SK-N-SH (cell line): ENCODE data around the gene POLR1A. TPM values are rescaled to one million over a fixed set of nuclear protein-coding genes. Genes with fewer than 3 reads are reported as not detected.

Source experiments
- CTCF ChIA-PET: fragments of 300-600, 350-600 bp; formaldehyde crosslinking; extraction: SDS; loops from one replicate; lab custom pipeline; 2021; lab: Yijun Ruan, JAX
- POLR2A ChIA-PET: fragments of 350-600 bp; sonication (Branson Sonifier 250); formaldehyde crosslinking; extraction: SDS; loops from one replicate; lab custom pipeline; 2020; ENCODE audit warnings: antibody characterized with exemption, inconsistent platforms; lab: Yijun Ruan, JAX
- DNase-seq: peaks from one replicate; pipeline ENCODE4 v3.0.0; 2012
- H2AFZ ChIP-seq: fragments of 200-600 bp; sonication (generic); 2 replicates; pipeline ENCODE4 v1.8.1; 2016; ENCODE audit warnings: antibody characterized with exemption, mild to moderate bottlenecking, low read depth
- H3F3A ChIP-seq: fragments of 200-600 bp; sonication (generic); replicated peaks from 2 replicates; pipeline ENCODE3; 2016; ENCODE audit warnings: antibody characterized with exemption, mild to moderate bottlenecking; ENCODE audit not compliant: insufficient read depth
- H3K27ac ChIP-seq, 2 experiments: fragments of 200-500 bp in 1 of 2; fragments of 200-600 bp in 1 of 2; sonication (Bioruptor generic) in 1 of 2; sonication (generic), shearing (Covaris generic) in 1 of 2; 2 replicates each; pipeline versions ENCODE4 v1.5.1 to v1.6.1; 2014 to 2016; ENCODE audit warnings: low read depth in 2 of 2, inconsistent platforms in 1 of 2, low read length in 1 of 2, mild to moderate bottlenecking in 1 of 2, mixed read lengths in 1 of 2
- H3K27me3 ChIP-seq: fragments of 200-600 bp; sonication (generic), shearing (Covaris generic); 2 replicates; pipeline ENCODE4 v1.6.1; 2016; ENCODE audit warnings: mixed run types; ENCODE audit not compliant: insufficient read depth
- H3K36me3 ChIP-seq, 2 experiments: fragments of 200-500 bp in 1 of 2; fragments of 200-600 bp in 1 of 2; sonication (Bioruptor generic) in 1 of 2; sonication (generic) in 1 of 2; replicated peaks in 1 of 2; 2 replicates each; pipeline versions ENCODE3 to v1.5.1; 2014 to 2016; ENCODE audit warnings: low read length in 1 of 2, mild to moderate bottlenecking in 1 of 2; ENCODE audit not compliant: insufficient read depth in 2 of 2, control insufficient read depth in 1 of 2
- H3K4me1 ChIP-seq, 2 experiments: fragments of 200-500 bp in 1 of 2; fragments of 200-600 bp in 1 of 2; sonication (Bioruptor generic) in 1 of 2; sonication (generic), shearing (Covaris generic) in 1 of 2; 2 replicates each; pipeline versions ENCODE4 v1.5.1 to v1.6.1; 2014 to 2016; ENCODE audit warnings: low read depth in 1 of 2, low read length in 1 of 2, mixed run types in 1 of 2; ENCODE audit not compliant: insufficient read depth in 2 of 2, control insufficient read depth in 1 of 2
- H3K4me2 ChIP-seq: fragments of 200-600 bp; sonication (generic), shearing (Covaris generic); 2 replicates; pipeline ENCODE4 v1.6.1; 2017; ENCODE audit warnings: mixed run types
- H3K4me3 ChIP-seq, 2 experiments: fragments of 200-500 bp in 1 of 2; fragments of 200-600 bp in 1 of 2; sonication (Bioruptor generic) in 1 of 2; sonication (generic), shearing (Covaris generic) in 1 of 2; 2 replicates each; pipeline versions ENCODE4 v1.5.1 to v1.8.1; 2014 to 2016; ENCODE audit warnings: low read depth in 2 of 2, inconsistent platforms in 1 of 2, low read length in 1 of 2, mild to moderate bottlenecking in 1 of 2, mixed read lengths in 1 of 2, moderate library complexity in 1 of 2
- H3K79me2 ChIP-seq: fragments of 200-600 bp; sonication (generic); 2 replicates; pipeline ENCODE4 v1.8.1; 2017; ENCODE audit warnings: mild to moderate bottlenecking; ENCODE audit not compliant: insufficient read depth
- H3K9ac ChIP-seq: fragments of 200-600 bp; sonication (generic); 2 replicates; pipeline ENCODE4 v1.6.1; 2017; ENCODE audit warnings: mixed run types
- H3K9me2 ChIP-seq: fragments of 200-600 bp; sonication (generic); 2 replicates; pipeline ENCODE4 v1.6.1; 2017; ENCODE audit warnings: mixed run types
- H3K9me3 ChIP-seq: fragments of 200-600 bp; sonication (generic); 2 replicates; pipeline ENCODE4 v1.6.1; 2017; ENCODE audit warnings: mixed run types, mild to moderate bottlenecking, moderate library complexity
- H4K20me1 ChIP-seq: fragments of 200-600 bp; sonication (generic); 2 replicates; pipeline ENCODE4 v1.6.1; 2017; ENCODE audit warnings: mild to moderate bottlenecking, mixed run types; ENCODE audit not compliant: insufficient read depth
- CHD2 ChIP-seq: fragments of 150-350 bp; IDR thresholded peaks from 2 replicates; pipeline ENCODE4 v1.6.1; 2018; ENCODE audit warnings: low read length; ENCODE audit not compliant: partially characterized antibody
- CTCF ChIP-seq: fragments of 200-600 bp; sonication (generic); IDR thresholded peaks from 2 replicates; pipeline ENCODE4 v1.6.1; 2017; ENCODE audit warnings: antibody characterized with exemption, mild to moderate bottlenecking, moderate library complexity
- ELF1 ChIP-seq: IDR thresholded peaks from 2 replicates; pipeline ENCODE4 v1.4.0; 2012
- EP300 ChIP-seq, 2 experiments: IDR thresholded peaks; 2 replicates each; pipeline versions ENCODE4 v1.4.0 to v1.6.1; 2012; ENCODE audit warnings: borderline replicate concordance in 1 of 2, low read depth in 1 of 2, low read length in 1 of 2
- EZH2phosphoT487 ChIP-seq: fragments of 200-600 bp; sonication (generic); IDR thresholded peaks from 2 replicates; pipeline ENCODE4 v1.6.1; 2017; ENCODE audit warnings: low read depth, mixed run types, mild to moderate bottlenecking, antibody characterized with exemption, moderate library complexity, borderline replicate concordance
- GATA2 ChIP-seq: sonication (generic); formaldehyde crosslinking; IDR thresholded peaks from 2 replicates; pipeline ENCODE4 v1.5.0; 2020; ENCODE audit warnings: mild to moderate bottlenecking, missing genetic modification reagents
- JUND ChIP-seq: IDR thresholded peaks from 2 replicates; pipeline ENCODE4 v1.4.0; 2012
- MEF2A ChIP-seq: IDR thresholded peaks from 2 replicates; pipeline ENCODE4 v1.4.0; 2012; ENCODE audit warnings: low read depth, borderline replicate concordance
- MXI1 ChIP-seq: IDR thresholded peaks from 2 replicates; pipeline ENCODE4 v1.6.1; 2012; ENCODE audit warnings: mild to moderate bottlenecking, low read depth, low read length, improper control_type of control experiment
- NFIC ChIP-seq: IDR thresholded peaks from 2 replicates; pipeline ENCODE4 v1.4.0; 2012; ENCODE audit warnings: borderline replicate concordance
- NRF1 ChIP-seq: IDR thresholded peaks from 2 replicates; pipeline ENCODE4 v1.6.1; 2012; ENCODE audit warnings: low read depth, mild to moderate bottlenecking, low read length
- RXRA ChIP-seq: IDR thresholded peaks from 2 replicates; pipeline ENCODE4 v1.4.0; 2012; ENCODE audit warnings: low read depth, mild to moderate bottlenecking, borderline replicate concordance
- SIN3A ChIP-seq: IDR thresholded peaks from 2 replicates; pipeline ENCODE4 v1.6.1; 2012; ENCODE audit warnings: low read depth, mild to moderate bottlenecking, low read length, moderate library complexity, borderline replicate concordance
- SMC3 ChIP-seq: IDR thresholded peaks from 2 replicates; pipeline ENCODE4 v1.6.1; 2012; ENCODE audit warnings: low read depth, low read length, improper control_type of control experiment
- TAF1 ChIP-seq: IDR thresholded peaks from 2 replicates; pipeline ENCODE4 v1.6.1; 2012; ENCODE audit warnings: low read depth, mild to moderate bottlenecking, low read length, moderate library complexity, borderline replicate concordance
- TEAD4 ChIP-seq: IDR thresholded peaks from 2 replicates; pipeline ENCODE4 v1.4.0; 2012; ENCODE audit warnings: mild to moderate bottlenecking, borderline replicate concordance; ENCODE audit not compliant: insufficient read depth
- YY1 ChIP-seq: IDR thresholded peaks from 2 replicates; pipeline ENCODE4 v1.4.0; 2012; ENCODE audit warnings: low read depth, mild to moderate bottlenecking
- ZBTB33 ChIP-seq: IDR thresholded peaks from 2 replicates; pipeline ENCODE4 v1.4.0; 2012; ENCODE audit warnings: low read depth, borderline replicate concordance
- WGBS: methylation state at CpG from one replicate; pipeline ENCODE4 v1.1.6; 2017; ENCODE audit warnings: low lambda C conversion rate; 5-methylcytosine and 5-hydroxymethylcytosine counted together
- polyA plus RNA-seq, 3 experiments: library from polyadenylated mRNA; depleted of rRNA; stranded (reverse); fragments of >200 nt; gene quantifications; 2 replicates each; pipeline ENCODE4 v1.2.3, GENCODE V29; 2012
- TF ChIP-seq, protein P1 (sequence below): fragments of 150-350 bp; IDR thresholded peaks from 2 replicates; pipeline ENCODE4 v1.6.1; 2016; ENCODE audit warnings: mild to moderate bottlenecking, low read depth, low read length
- TF ChIP-seq, protein P2 (sequence below): IDR thresholded peaks from 2 replicates; pipeline ENCODE4 v1.4.0; 2012; ENCODE audit warnings: low read depth
- TF ChIP-seq, protein P3 (sequence below): fragments of 150-350 bp; IDR thresholded peaks from 2 replicates; pipeline ENCODE4 v1.6.1; 2017; ENCODE audit warnings: antibody characterized with exemption, low read length, low read depth, borderline replicate concordance

The POLR1A gene
- polyA plus RNA-seq, 1 of the 3 experiments (the other 2 are of a cell fraction) = 6.1 TPM

- Histone ChIP-seq H4K20me1 (no peaks in the 10 kb centered on the region), H3K9me2 (no peaks in the 10 kb centered on the region), H3K27me3 (no peaks in the 10 kb centered on the region), H3K9me3 (peaks cover 4% of the 10 kb centered on the region; the same call in 1 of the 2 replicates), H3K4me1 (no peaks in the 10 kb centered on the region; a peak in 1 of 4 replicates), H3F3A (no peaks in the 10 kb centered on the region), H2AFZ (no peak overlapping the region), H3K4me2 (no peak overlapping the region), H3K79me2 (no peaks in the 10 kb centered on the region), H3K4me3 (no peak overlapping the region), H3K9ac (no peak overlapping the region), H3K27ac (no peak overlapping the region), H3K36me3 (no peaks in the 10 kb centered on the region)
- CTCF ChIA-PET = no interaction called here
- POLR2A ChIA-PET = no interaction called here
- no peak for DNase-seq
- TF ChIP-seq GATA2 (CRISPR knock-in tag) (no peak), SMC3 (no peak), EP300 (IDR thresholded peaks at IDR 0.05; ENCODE audit: borderline replicate concordance in 1 of 2, low read depth in 1 of 2, low read length in 1 of 2) (no peak), NRF1 (no peak)
- TF ChIP-seq, protein P1, sequence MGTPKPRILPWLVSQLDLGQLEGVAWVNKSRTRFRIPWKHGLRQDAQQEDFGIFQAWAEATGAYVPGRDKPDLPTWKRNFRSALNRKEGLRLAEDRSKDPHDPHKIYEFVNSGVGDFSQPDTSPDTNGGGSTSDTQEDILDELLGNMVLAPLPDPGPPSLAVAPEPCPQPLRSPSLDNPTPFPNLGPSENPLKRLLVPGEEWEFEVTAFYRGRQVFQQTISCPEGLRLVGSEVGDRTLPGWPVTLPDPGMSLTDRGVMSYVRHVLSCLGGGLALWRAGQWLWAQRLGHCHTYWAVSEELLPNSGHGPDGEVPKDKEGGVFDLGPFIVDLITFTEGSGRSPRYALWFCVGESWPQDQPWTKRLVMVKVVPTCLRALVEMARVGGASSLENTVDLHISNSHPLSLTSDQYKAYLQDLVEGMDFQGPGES = no peak
Observed at GRCh38 chr2:86010083-86010482, 95.6 kb downstream of the POLR1A start.

GRCh38 chr2:86006524-86006923, 99.2 kb downstream of the POLR1A start:
- no peaks in the 10 kb centered on the region for H3K9me2 ChIP-seq
- ChIA-PET POLR2A (no interaction called here), CTCF (no interaction called here)
- H3K36me3 ChIP-seq = no peaks in the 10 kb centered on the region
- no peak overlapping the region for H3K9ac ChIP-seq
- H3K79me2 ChIP-seq = no peaks in the 10 kb centered on the region
- H3K4me2 ChIP-seq = no peak overlapping the region
- TF ChIP-seq CHD2 (no peak), SMC3 (no peak), ELF1 (no peak), EZH2phosphoT487 (no peak), TEAD4 (no peak), TAF1 (no peak), JUND (no peak), MXI1 (no peak), SIN3A (no peak), YY1 (no peak), RXRA (no peak), EP300 (IDR thresholded peaks at IDR 0.05; ENCODE audit: borderline replicate concordance in 1 of 2, low read depth in 1 of 2, low read length in 1 of 2) (no peak), NRF1 (no peak), ZBTB33 (no peak), NFIC (no peak), CTCF (no peak), MEF2A (no peak)
- TF ChIP-seq, protein P2, sequence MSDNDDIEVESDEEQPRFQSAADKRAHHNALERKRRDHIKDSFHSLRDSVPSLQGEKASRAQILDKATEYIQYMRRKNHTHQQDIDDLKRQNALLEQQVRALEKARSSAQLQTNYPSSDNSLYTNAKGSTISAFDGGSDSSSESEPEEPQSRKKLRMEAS = no peak
- TF ChIP-seq, protein P1 = no peak
- TF ChIP-seq, protein P3, sequence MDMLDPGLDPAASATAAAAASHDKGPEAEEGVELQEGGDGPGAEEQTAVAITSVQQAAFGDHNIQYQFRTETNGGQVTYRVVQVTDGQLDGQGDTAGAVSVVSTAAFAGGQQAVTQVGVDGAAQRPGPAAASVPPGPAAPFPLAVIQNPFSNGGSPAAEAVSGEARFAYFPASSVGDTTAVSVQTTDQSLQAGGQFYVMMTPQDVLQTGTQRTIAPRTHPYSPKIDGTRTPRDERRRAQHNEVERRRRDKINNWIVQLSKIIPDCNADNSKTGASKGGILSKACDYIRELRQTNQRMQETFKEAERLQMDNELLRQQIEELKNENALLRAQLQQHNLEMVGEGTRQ = no peak
- 46% methylated on average over 2 of the region's 2 CpGs for WGBS
- no peaks in the 10 kb centered on the region for H3K4me1 ChIP-seq
- no peak overlapping the region for H3K4me3 ChIP-seq
- DNase-seq = no peak
- H3K27me3 ChIP-seq = no peaks in the 10 kb centered on the region
- H3K27ac ChIP-seq = no peak overlapping the region
- H2AFZ ChIP-seq = no peak overlapping the region
- no peaks in the 10 kb centered on the region for H3F3A ChIP-seq
- no peaks in the 10 kb centered on the region for H4K20me1 ChIP-seq
- peaks cover 4% of the 10 kb centered on the region; the same call in 1 of the 2 replicates for H3K9me3 ChIP-seq
